NCI-H2107 treated with DMSO at 0.1 percent for 48 hours (cell line): Measurements from ENCODE around the gene HSD17B1.
"Not testable (repeated sequence)": the region's sequence is repeated elsewhere in the genome, so short reads cannot be mapped to it uniquely, and the experiment has no call there.

Experiments used
- DNase-seq: peaks from one replicate; lab custom pipeline; 2025; ENCODE audit not compliant: unreplicated experiment; lab: John Stamatoyannopoulos, UW

HSD17B1 gene

GRCh38 chr17:42552736-42553135, at the start of gene HSD17B1:
TSS of gene HSD17B1 (plus strand) at chr17:42552923. CDS start at chr17:42552934, 11 bp downstream.
- DNase-seq: not testable (repeated sequence)

GRCh38 chr17:42502926-42503325, 49.8 kb upstream of the HSD17B1 start:
- DNase-seq: no peak

- no peak for DNase-seq
Measured at GRCh38 chr17:42507671-42508070, 45.1 kb upstream of the HSD17B1 start.

- DNase-seq: no peak
Measured at GRCh38 chr17:42508426-42509165, 44.1 kb upstream of the HSD17B1 start.

- no peak for DNase-seq
Measured at GRCh38 chr17:42509409-42509808, 43.3 kb upstream of the HSD17B1 start.

- DNase-seq: no peak
Measured at GRCh38 chr17:42509841-42510240, 42.9 kb upstream of the HSD17B1 start.

- DNase-seq: no peak
Measured at GRCh38 chr17:42512246-42512645, 40.5 kb upstream of the HSD17B1 start.

GRCh38 chr17:42512733-42513251, 39.9 kb upstream of the HSD17B1 start:
- DNase-seq: no peak

- DNase-seq: no peak
Measured at GRCh38 chr17:42513686-42514085, 39.0 kb upstream of the HSD17B1 start.

- no peak for DNase-seq
Measured at GRCh38 chr17:42514279-42514678, 38.4 kb upstream of the HSD17B1 start.

GRCh38 chr17:42514867-42515266, 37.9 kb upstream of the HSD17B1 start:
- no peak for DNase-seq

GRCh38 chr17:42517516-42517915, 35.2 kb upstream of the HSD17B1 start:
- DNase-seq: peak; percentile 3

- no peak for DNase-seq
Measured at GRCh38 chr17:42518046-42518754, 34.5 kb upstream of the HSD17B1 start.

- no peak for DNase-seq
Measured at GRCh38 chr17:42518755-42519545, 33.8 kb upstream of the HSD17B1 start.

GRCh38 chr17:42519546-42520491, 32.9 kb upstream of the HSD17B1 start:
- no peak for DNase-seq

- DNase-seq: no peak
Measured at GRCh38 chr17:42520540-42520951, 32.2 kb upstream of the HSD17B1 start.

GRCh38 chr17:42521036-42521435, 31.7 kb upstream of the HSD17B1 start:
- DNase-seq: no peak

- DNase-seq: no peak
Measured at GRCh38 chr17:42521666-42522262, 31.0 kb upstream of the HSD17B1 start.

GRCh38 chr17:42522263-42522790, 30.4 kb upstream of the HSD17B1 start:
- DNase-seq: no peak
